Skeletal muscle tissue (tissue), 4 donors: ENCODE measurements around the gene FKBP8. TPM values are rescaled to one million over a fixed set of nuclear protein-coding genes. Genes with fewer than 3 reads are reported as not detected.

Experiments used
- H3K27ac ChIP-seq: one replicate; pipeline ENCODE4 v1.7.0; 2013; ENCODE audit warnings: mild to moderate bottlenecking, low read depth, low read length, inconsistent platforms
- H3K27me3 ChIP-seq, 3 donors: one replicate each; pipeline ENCODE4 v1.7.0; 2013; ENCODE audit warnings: low read length in 3 of 3; ENCODE audit not compliant: control insufficient read depth in 3 of 3, insufficient read depth in 3 of 3
- H3K36me3 ChIP-seq, 3 donors: one replicate each; pipeline ENCODE4 v1.7.0; 2013; ENCODE audit warnings: low read length in 3 of 3; ENCODE audit not compliant: control insufficient read depth in 3 of 3, insufficient read depth in 3 of 3
- H3K4me1 ChIP-seq, 3 donors: one replicate each; pipeline ENCODE4 v1.7.0; 2013; ENCODE audit warnings: low read length in 3 of 3, mild to moderate bottlenecking in 3 of 3; ENCODE audit not compliant: control insufficient read depth in 3 of 3, insufficient read depth in 3 of 3
- H3K4me3 ChIP-seq, 3 donors: one replicate each; pipeline ENCODE4 v1.7.0; 2013; ENCODE audit warnings: low read length in 3 of 3
- H3K9ac ChIP-seq, 3 donors: one replicate each; pipeline ENCODE4 v1.7.0; 2013; ENCODE audit warnings: low read length in 3 of 3, mild to moderate bottlenecking in 3 of 3, moderate library complexity in 2 of 3, low read depth in 1 of 3
- H3K9me3 ChIP-seq, 3 donors: one replicate each; pipeline ENCODE4 v1.7.0; 2013; ENCODE audit warnings: low read length in 3 of 3; ENCODE audit not compliant: control insufficient read depth in 3 of 3
- total RNA-seq: library from RNA; depleted of rRNA; stranded (reverse); fragments of >200 nt; gene quantifications from one replicate; pipeline ENCODE4 v1.2.3, GENCODE V29; 2014
- donor health status: Osteomylitis.

FKBP8 gene
- total RNA-seq, 1 donor from 2014 or later, result 116 TPM

DNA sequence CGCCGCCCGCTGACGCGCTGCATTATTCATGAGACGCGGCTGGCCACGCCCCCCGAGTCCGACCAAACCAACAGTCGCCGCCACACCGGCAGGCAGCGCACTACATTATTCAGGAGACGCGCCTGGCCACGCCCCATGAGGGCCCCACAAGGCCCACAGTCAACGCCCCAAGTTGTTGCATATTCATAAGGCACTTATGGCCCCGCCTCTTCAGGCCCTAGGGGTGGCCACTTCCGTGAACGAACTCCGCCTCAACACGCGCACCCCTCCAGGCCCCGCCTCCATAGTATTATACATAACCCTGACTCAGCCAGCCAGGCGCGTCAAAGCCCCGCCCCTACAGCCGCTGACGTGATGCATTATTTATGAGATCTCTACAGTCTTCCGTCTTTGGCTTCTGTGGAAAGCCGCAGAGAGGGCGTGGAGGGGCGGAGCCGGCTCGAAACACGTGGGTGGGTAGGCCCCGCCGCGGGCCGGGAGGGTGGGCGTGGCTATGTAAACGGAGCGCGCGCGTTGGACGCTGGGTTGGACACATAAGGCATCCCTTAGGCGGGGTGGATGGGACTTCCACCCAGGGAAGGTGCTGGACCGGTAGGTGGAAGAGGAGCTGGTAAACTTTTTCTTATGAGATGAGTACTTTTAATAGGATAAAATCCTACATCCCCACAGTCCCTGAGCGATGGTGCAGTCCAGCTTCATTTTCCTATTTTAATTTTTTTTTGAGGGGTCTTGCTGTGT is 21.1 kb downstream of the FKBP8 start:
- Histone ChIP-seq H3K9ac (peak overlapping the region; percentile 20 to 57 (median 45)), H3K9me3 (no peaks in the 10 kb centered on the region), H3K4me1 (peaks cover 21 to 27% (median 22%) of the 10 kb centered on the region in 3 donors), H3K4me3 (peak overlapping the region; percentile 43 to 100 (median 61)), H3K27ac (peak overlapping the region; percentile 100), H3K27me3 (no peaks in the 10 kb centered on the region), H3K36me3 (no peaks in the 10 kb centered on the region)

DNA sequence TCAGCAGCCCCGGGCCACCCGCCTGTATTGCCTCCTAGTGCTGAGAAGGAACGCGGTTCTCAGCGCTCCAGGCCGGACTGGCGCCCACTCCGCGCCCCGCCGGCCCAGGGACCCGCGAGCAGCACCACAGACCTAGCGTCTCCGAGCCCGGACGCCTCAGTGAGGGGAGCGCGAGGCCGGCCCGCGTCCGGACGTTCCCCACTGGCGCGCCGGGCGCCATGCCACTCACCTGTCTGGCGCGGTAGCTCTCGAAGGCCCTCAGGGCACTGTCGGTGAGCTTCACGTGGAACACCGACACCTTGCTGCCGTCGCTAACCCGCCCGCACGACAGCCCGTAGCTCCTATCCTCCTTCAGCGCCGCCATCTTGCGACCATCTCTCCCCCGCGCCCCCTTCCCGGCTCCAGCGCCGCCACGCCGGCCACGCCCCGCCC is 21.7 kb downstream of the FKBP8 start, which contains the start of gene ELL:
ELL (minus strand) TSS at position 379 of the 432 bp plus-strand sequence; CDS start at position 364, 15 bp downstream.
- peaks cover 25 to 31% (median 26%) of the 10 kb centered on the region in 3 donors for H3K4me1 ChIP-seq
- no peaks in the 10 kb centered on the region for H3K9me3 ChIP-seq
- no peaks in the 10 kb centered on the region for H3K27me3 ChIP-seq
- peak within 1 kb of the TSS; percentile 100 for H3K27ac ChIP-seq
- peak within 1 kb of the TSS; percentile 91 to 100 (median 98) for H3K4me3 ChIP-seq
- H3K36me3 ChIP-seq, result no peaks in the 10 kb centered on the region
- peak within 1 kb of the TSS; percentile 99 to 100 (median 100) for H3K9ac ChIP-seq

DNA sequence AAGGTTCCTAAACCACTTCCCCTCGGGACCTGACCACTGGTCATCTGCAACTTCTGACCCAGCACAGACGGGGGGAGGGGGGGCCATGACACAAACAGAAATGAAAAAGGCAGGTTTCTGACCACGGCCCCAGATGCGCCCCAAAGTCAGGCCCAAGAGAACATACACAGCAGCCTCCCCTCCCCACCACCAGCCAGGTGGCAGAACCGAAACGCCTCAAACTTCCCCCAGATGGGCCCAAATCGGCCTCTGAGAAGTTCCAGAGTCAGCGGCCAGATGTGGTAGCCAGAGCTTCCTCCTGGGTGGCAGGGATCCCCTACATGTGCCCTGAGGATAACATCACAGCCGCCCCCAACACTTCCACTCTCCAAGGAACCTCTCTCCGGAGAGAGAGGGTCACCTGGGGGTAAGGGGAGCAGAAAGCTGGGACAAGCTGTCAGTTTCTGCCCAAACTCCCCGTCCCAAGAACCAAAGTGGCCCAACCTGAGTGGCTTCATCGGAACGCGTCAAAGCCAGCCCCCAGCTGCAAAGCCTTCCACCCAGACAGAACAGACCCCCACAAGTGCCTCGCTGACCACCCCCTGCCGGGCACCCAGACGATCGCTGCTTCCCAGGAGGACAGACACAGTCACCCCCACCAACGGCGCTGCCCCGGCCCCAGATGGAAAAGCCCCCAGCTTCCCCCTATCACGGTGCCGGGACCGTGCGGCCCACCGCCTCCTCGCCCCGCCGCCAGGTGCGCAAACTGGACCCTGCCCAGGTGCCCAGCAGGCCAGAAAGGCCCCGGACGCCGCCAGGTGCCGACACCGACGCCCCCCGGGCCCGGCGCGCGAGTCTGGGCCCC is 22.3 kb downstream of the FKBP8 start:
- peaks cover 30 to 37% (median 32%) of the 10 kb centered on the region in 3 donors for H3K4me1 ChIP-seq
- H3K9ac ChIP-seq, result peak overlapping the region; percentile 99 to 100 (median 100)
- no peaks in the 10 kb centered on the region for H3K36me3 ChIP-seq
- no peaks in the 10 kb centered on the region for H3K9me3 ChIP-seq
- peak overlapping the region; percentile 100 for H3K27ac ChIP-seq
- H3K4me3 ChIP-seq, result peak overlapping the region; percentile 91 to 100 (median 98)
- H3K27me3 ChIP-seq, result no peaks in the 10 kb centered on the region

DNA sequence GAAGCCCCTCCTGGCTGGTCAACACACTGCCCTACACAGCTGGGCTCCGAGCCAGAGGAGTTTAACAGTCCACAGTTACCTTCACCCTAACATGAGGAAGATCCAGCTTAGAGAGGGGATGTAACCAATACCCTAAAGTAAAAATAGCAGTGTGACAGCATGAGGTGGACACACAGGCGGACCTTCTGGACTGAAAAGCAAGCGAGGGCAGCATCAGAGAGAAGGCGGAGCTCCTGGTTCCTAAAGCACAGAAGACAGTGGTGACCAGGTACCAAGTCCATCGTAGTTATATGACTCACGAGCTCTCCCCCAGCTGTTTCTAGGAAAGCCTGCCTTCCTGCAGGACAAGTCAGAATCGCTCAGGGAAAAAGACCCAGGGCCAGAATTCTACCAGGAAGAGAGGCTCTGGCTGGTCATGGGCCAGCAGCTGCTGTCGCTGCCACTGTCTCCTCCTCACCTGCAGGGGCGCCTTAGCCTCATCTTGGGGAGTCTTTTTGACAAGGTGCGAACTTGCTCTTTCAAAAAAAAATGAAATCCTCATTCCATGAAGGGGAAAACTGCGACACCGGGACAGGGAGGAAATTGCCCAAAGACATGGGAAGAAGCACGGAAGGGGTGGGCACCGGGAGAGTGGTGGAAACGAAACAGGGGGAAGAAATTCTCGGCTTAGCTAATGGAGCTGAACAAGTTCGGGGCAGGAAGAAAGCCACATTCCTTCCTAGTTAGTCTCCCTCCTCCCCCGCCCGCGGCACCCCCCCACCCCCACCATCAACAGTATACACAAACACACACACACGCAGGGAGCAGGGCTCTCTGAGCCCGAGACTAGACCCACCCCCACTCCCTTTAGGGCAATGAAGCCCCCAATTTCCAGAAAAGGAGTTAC is 23.2 kb downstream of the FKBP8 start:
- Histone ChIP-seq H3K36me3 (no peaks in the 10 kb centered on the region), H3K9me3 (no peaks in the 10 kb centered on the region), H3K27me3 (no peaks in the 10 kb centered on the region), H3K4me3 (peak overlapping the region; percentile 91 to 100 (median 98)), H3K9ac (peak overlapping the region; percentile 99 to 100 (median 100)), H3K27ac (peak overlapping the region; percentile 100), H3K4me1 (peaks cover 38 to 46% (median 41%) of the 10 kb centered on the region in 3 donors)

DNA sequence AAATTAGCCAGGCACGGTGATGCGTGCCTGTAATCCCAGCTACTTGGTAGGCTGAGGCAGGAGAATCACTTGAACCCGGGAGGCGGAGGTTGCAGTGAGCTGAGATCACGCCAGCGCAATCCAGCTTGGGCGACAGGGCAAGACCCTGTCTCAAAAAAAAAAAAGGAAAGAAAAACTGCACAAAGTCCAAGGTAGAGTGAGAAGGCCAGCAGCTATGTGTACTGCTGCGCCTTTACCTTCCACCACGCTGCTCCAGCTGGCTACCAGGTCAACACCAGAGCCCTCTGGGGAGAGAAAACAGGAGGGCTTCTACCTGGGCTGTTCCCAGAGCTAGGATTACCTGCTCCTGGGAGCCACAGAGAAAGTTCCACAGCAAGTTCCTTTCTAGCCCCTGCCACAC is 24.7 kb downstream of the FKBP8 start:
- H3K27ac ChIP-seq, result peak overlapping the region; percentile 100
- no peak overlapping the region for H3K4me3 ChIP-seq
- H3K9me3 ChIP-seq, result no peaks in the 10 kb centered on the region
- peak overlapping the region in 2 of 3 donors; percentile 33 to 100 for H3K9ac ChIP-seq
- no peaks in the 10 kb centered on the region for H3K36me3 ChIP-seq
- H3K27me3 ChIP-seq, result no peaks in the 10 kb centered on the region
- peaks cover 52 to 61% (median 54%) of the 10 kb centered on the region in 3 donors for H3K4me1 ChIP-seq

DNA sequence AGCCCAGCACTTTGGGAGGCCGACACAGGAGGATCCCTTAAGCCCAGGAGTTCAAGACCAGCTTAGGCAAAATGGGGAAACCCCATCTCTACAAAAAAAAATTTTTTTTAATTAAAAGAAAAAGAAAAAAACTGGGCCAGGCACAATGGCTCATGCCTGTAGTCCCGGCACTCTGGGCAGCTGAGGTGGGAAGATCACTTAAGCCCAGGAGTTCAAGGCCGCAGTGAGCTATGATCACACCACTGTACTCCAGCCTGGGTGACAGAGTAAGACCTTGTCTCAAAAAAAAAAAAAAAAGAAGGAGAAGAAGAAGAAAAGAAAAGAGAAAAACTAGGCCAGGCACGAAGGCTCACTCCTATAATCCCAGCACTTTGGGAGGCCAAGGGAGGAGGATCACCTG is 25.8 kb downstream of the FKBP8 start:
- H3K9ac ChIP-seq, result no peak overlapping the region
- peaks cover 62 to 69% (median 62%) of the 10 kb centered on the region in 3 donors for H3K4me1 ChIP-seq
- H3K36me3 ChIP-seq, result no peaks in the 10 kb centered on the region
- no peaks in the 10 kb centered on the region for H3K27me3 ChIP-seq
- no peak overlapping the region for H3K4me3 ChIP-seq
- peak overlapping the region; percentile 100 for H3K27ac ChIP-seq
- H3K9me3 ChIP-seq, result no peaks in the 10 kb centered on the region

DNA sequence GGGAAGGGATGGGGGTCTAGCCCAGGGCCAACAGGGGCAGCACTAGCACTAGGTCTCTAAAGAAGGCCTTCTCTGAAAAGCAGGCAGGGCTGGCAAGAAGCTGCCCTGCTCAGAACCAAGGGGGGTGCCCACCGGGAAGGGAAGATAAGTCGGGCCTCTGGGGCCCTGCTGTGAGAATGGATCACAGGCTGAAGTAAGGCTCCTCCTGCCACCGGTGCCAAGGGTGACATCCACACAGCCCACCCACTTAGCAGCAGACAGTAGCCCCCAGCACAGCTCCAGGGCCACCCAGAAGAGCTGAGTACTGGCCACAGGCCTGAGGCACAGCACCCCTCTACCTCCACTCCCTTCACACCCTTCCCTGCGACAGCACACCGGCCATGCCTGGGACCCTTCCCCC is 27.4 kb downstream of the FKBP8 start:
- Histone ChIP-seq H3K27ac (peak overlapping the region; percentile 75), H3K36me3 (no peaks in the 10 kb centered on the region), H3K4me1 (peaks cover 64 to 76% (median 65%) of the 10 kb centered on the region in 3 donors), H3K27me3 (no peaks in the 10 kb centered on the region), H3K4me3 (no peak overlapping the region), H3K9me3 (no peaks in the 10 kb centered on the region), H3K9ac (peak overlapping the region in 2 of 3 donors; percentile 25 to 42)

DNA sequence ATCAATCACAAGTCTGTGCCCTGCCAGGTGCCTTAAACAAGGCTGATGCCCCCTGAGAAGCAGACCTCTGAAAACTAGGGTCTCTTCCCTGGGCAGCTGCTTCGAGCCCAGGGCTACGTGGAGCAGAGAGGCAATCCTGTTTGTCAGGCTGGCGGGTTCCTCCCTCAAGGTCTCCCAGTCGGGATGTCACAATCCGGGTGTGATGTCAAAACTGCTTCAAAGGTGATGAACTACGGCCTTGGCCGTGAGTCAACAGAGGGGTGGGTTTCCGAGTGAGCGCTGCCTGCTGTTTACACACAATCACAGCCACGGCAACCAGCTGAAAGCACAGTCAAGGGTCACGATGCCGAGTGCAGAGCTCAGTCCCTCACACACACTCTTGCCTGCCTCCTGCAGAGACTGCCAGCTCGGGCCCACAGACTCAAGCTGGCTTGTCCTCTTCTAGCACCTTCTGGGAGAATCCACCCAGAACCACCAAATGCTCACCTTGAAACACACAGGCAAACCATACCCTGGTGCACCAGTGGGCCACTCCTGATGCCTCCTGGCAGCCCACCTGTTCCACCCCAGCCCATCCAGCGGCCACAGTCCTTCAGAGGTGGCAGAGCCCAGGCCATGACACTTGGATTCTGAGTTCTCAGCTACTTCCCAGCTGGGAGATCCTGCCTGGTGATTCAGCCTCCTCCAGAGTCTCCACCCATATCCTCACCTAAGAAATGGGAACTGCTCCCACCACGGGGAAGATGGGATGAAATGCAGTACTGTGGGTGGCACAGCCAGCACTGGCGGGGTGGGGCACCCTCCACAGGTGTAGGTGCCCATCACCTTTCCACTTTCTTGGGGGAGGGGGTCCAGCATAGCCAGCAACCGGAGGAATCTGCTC is 28.3 kb downstream of the FKBP8 start:
- H3K27me3 ChIP-seq, result no peaks in the 10 kb centered on the region
- H3K27ac ChIP-seq, result peak overlapping the region; percentile 75
- H3K9ac ChIP-seq, result peak overlapping the region; percentile 34 to 60 (median 44)
- H3K4me1 ChIP-seq, result peaks cover 67 to 80% (median 67%) of the 10 kb centered on the region in 3 donors
- H3K36me3 ChIP-seq, result no peaks in the 10 kb centered on the region
- H3K4me3 ChIP-seq, result peak overlapping the region in 1 of 3 donors; percentile 29
- H3K9me3 ChIP-seq, result no peaks in the 10 kb centered on the region
